ENCODE data around the gene EPG5.
A peak's percentile ranks its signal among the peaks of the same experiment; 100 is the strongest.

Gene EPG5

GRCh38 chr18:45967007-45967706 lies at the start of gene EPG5:
TSS of gene EPG5 (minus strand) at chr18:45967329. CDS start at chr18:45967239, 90 bp downstream.
- H3K27me3 Mint-ChIP-seq: no peaks in the 10 kb centered on the region
- peaks cover 21 to 30% of the 10 kb centered on the region in 2 donors for H3K4me1 Mint-ChIP-seq
- peak within 1 kb of the TSS; percentile 87 for H3K27ac Mint-ChIP-seq
- peak within 1 kb of the TSS; percentile 95 for H3K4me3 Mint-ChIP-seq
- ATAC-seq (replicated peaks) (peak; percentile 98), DNase-seq (peak; percentile 92)
- peaks cover 12 to 15% of the 10 kb centered on the region in 2 donors for H3K36me3 Mint-ChIP-seq
- H3K9me3 Mint-ChIP-seq: no peaks in the 10 kb centered on the region

GRCh38 chr18:46013484-46014189 lies 46.5 kb upstream of the EPG5 start:
- H3K36me3 Mint-ChIP-seq: peaks cover 10 to 25% of the 10 kb centered on the region in 2 donors
- ATAC-seq (replicated peaks) (peak; percentile 92), DNase-seq (no peak)
- H3K27me3 Mint-ChIP-seq: peaks cover 0 to 3% of the 10 kb centered on the region in 2 donors
- H3K4me3 Mint-ChIP-seq: peak overlapping the region in 1 of 2 donors; percentile 17
- peaks cover 29 to 63% of the 10 kb centered on the region in 2 donors for H3K4me1 Mint-ChIP-seq
- peak overlapping the region; percentile 67 for H3K27ac Mint-ChIP-seq
- H3K9me3 Mint-ChIP-seq: peaks cover 0 to 4% of the 10 kb centered on the region in 2 donors

GRCh38 chr18:46010676-46011075 lies 43.5 kb upstream of the EPG5 start:
- peaks cover 30 to 64% of the 10 kb centered on the region in 2 donors for H3K4me1 Mint-ChIP-seq
- H3K4me3 Mint-ChIP-seq: no peak overlapping the region
- peaks cover 0 to 2% of the 10 kb centered on the region in 2 donors for H3K9me3 Mint-ChIP-seq
- ATAC-seq (replicated peaks) (no peak), DNase-seq (no peak)
- no peak overlapping the region for H3K27ac Mint-ChIP-seq
- peaks cover 0 to 5% of the 10 kb centered on the region in 2 donors for H3K27me3 Mint-ChIP-seq
- peaks cover 12 to 32% of the 10 kb centered on the region in 2 donors for H3K36me3 Mint-ChIP-seq

- peak overlapping the region; percentile 4 for H3K27ac Mint-ChIP-seq
- no peak for DNase-seq
- peaks cover 12 to 29% of the 10 kb centered on the region in 2 donors for H3K36me3 Mint-ChIP-seq
- H3K9me3 Mint-ChIP-seq: peaks cover 0 to 2% of the 10 kb centered on the region in 2 donors
- peak overlapping the region in 1 of 2 donors; percentile 41 for H3K4me3 Mint-ChIP-seq
- ATAC-seq (replicated peaks): no peak
- H3K27me3 Mint-ChIP-seq: peaks cover 0 to 5% of the 10 kb centered on the region in 2 donors
- H3K4me1 Mint-ChIP-seq: peaks cover 28 to 60% of the 10 kb centered on the region in 2 donors
Measured at GRCh38 chr18:46010050-46010449, 42.9 kb upstream of the EPG5 start.

GRCh38 chr18:46009125-46009840 lies 42.2 kb upstream of the EPG5 start:
- DNase-seq (no peak), ATAC-seq (replicated peaks) (peak; percentile 29 to 35)
- Mint-ChIP-seq H3K27ac (no peak overlapping the region), H3K27me3 (peaks cover 0 to 5% of the 10 kb centered on the region in 2 donors), H3K4me3 (no peak overlapping the region), H3K9me3 (peaks cover 0 to 2% of the 10 kb centered on the region in 2 donors), H3K36me3 (peaks cover 15 to 27% of the 10 kb centered on the region in 2 donors), H3K4me1 (peaks cover 21 to 53% of the 10 kb centered on the region in 2 donors)

GRCh38 chr18:46008531-46008930 lies 41.4 kb upstream of the EPG5 start:
- peaks cover 0 to 2% of the 10 kb centered on the region in 2 donors for H3K9me3 Mint-ChIP-seq
- no peak overlapping the region for H3K4me3 Mint-ChIP-seq
- peaks cover 18 to 45% of the 10 kb centered on the region in 2 donors for H3K4me1 Mint-ChIP-seq
- ATAC-seq (replicated peaks) (no peak), DNase-seq (no peak)
- H3K27ac Mint-ChIP-seq: no peak overlapping the region
- H3K36me3 Mint-ChIP-seq: peaks cover 15 to 27% of the 10 kb centered on the region in 2 donors
- H3K27me3 Mint-ChIP-seq: peaks cover 0 to 5% of the 10 kb centered on the region in 2 donors

- no peak for ATAC-seq (replicated peaks)
- H3K36me3 Mint-ChIP-seq: peaks cover 23 to 36% of the 10 kb centered on the region in 2 donors
- no peak for DNase-seq
- H3K9me3 Mint-ChIP-seq: peaks cover 8 to 10% of the 10 kb centered on the region in 2 donors
- peaks cover 0 to 10% of the 10 kb centered on the region in 2 donors for H3K27me3 Mint-ChIP-seq
- peaks cover 16 to 35% of the 10 kb centered on the region in 2 donors for H3K4me1 Mint-ChIP-seq
- H3K4me3 Mint-ChIP-seq: no peak overlapping the region
- H3K27ac Mint-ChIP-seq: no peak overlapping the region
Measured at GRCh38 chr18:46007165-46007564, 40.0 kb upstream of the EPG5 start.

- Mint-ChIP-seq H3K27me3 (peaks cover 0 to 5% of the 10 kb centered on the region in 2 donors), H3K36me3 (peaks cover 21 to 31% of the 10 kb centered on the region in 2 donors), H3K9me3 (peaks cover 12 to 13% of the 10 kb centered on the region in 2 donors), H3K4me3 (no peak overlapping the region), H3K27ac (no peak overlapping the region), H3K4me1 (peaks cover 8 to 9% of the 10 kb centered on the region in 2 donors)
- DNase-seq (no peak), ATAC-seq (replicated peaks) (no peak)
Measured at GRCh38 chr18:46002934-46003333, 35.8 kb upstream of the EPG5 start.

- Mint-ChIP-seq H3K4me1 (peaks cover 10 to 11% of the 10 kb centered on the region in 2 donors), H3K4me3 (no peak overlapping the region), H3K36me3 (peaks cover 21 to 26% of the 10 kb centered on the region in 2 donors), H3K27me3 (peaks cover 0 to 5% of the 10 kb centered on the region in 2 donors), H3K9me3 (peaks cover 12 to 13% of the 10 kb centered on the region in 2 donors), H3K27ac (no peak overlapping the region)
- DNase-seq: no peak
- no peak for ATAC-seq (replicated peaks)
Measured at GRCh38 chr18:46001892-46002291, 34.8 kb upstream of the EPG5 start.

- ATAC-seq (replicated peaks) (no peak), DNase-seq (no peak)
- Mint-ChIP-seq H3K27ac (no peak overlapping the region), H3K4me3 (no peak overlapping the region), H3K27me3 (peaks cover 0 to 5% of the 10 kb centered on the region in 2 donors), H3K9me3 (peaks cover 12 to 13% of the 10 kb centered on the region in 2 donors), H3K4me1 (peaks cover 10 to 11% of the 10 kb centered on the region in 2 donors), H3K36me3 (peaks cover 24 to 30% of the 10 kb centered on the region in 2 donors)
Measured at GRCh38 chr18:46001074-46001473, 33.9 kb upstream of the EPG5 start.

GRCh38 chr18:45999536-45999935 lies 32.4 kb upstream of the EPG5 start:
- ATAC-seq (replicated peaks): no peak
- Mint-ChIP-seq H3K9me3 (peaks cover 12 to 13% of the 10 kb centered on the region in 2 donors), H3K4me1 (peaks cover 10 to 11% of the 10 kb centered on the region in 2 donors), H3K27me3 (peaks cover 0 to 5% of the 10 kb centered on the region in 2 donors), H3K27ac (no peak overlapping the region), H3K4me3 (no peak overlapping the region), H3K36me3 (peaks cover 24 to 36% of the 10 kb centered on the region in 2 donors)
- no peak for DNase-seq

- no peak for DNase-seq
- H3K4me3 Mint-ChIP-seq: no peak overlapping the region
- H3K27ac Mint-ChIP-seq: no peak overlapping the region
- peaks cover 12 to 13% of the 10 kb centered on the region in 2 donors for H3K9me3 Mint-ChIP-seq
- peaks cover 24 to 44% of the 10 kb centered on the region in 2 donors for H3K36me3 Mint-ChIP-seq
- peaks cover 10 to 11% of the 10 kb centered on the region in 2 donors for H3K4me1 Mint-ChIP-seq
- H3K27me3 Mint-ChIP-seq: peaks cover 0 to 5% of the 10 kb centered on the region in 2 donors
- ATAC-seq (replicated peaks): no peak
Measured at GRCh38 chr18:45998244-45998643, 31.1 kb upstream of the EPG5 start.

GRCh38 chr18:45997700-45998151 lies 30.6 kb upstream of the EPG5 start:
- Mint-ChIP-seq H3K36me3 (peaks cover 20 to 43% of the 10 kb centered on the region in 2 donors), H3K27me3 (peaks cover 0 to 3% of the 10 kb centered on the region in 2 donors), H3K4me1 (peaks cover 10 to 11% of the 10 kb centered on the region in 2 donors), H3K27ac (no peak overlapping the region), H3K9me3 (peaks cover 9 to 10% of the 10 kb centered on the region in 2 donors), H3K4me3 (no peak overlapping the region)
- DNase-seq: no peak
- peak; percentile 69 to 84 for ATAC-seq (replicated peaks)

- no peak overlapping the region for H3K27ac Mint-ChIP-seq
- peaks cover 10 to 11% of the 10 kb centered on the region in 2 donors for H3K4me1 Mint-ChIP-seq
- no peaks in the 10 kb centered on the region for H3K27me3 Mint-ChIP-seq
- peaks cover 15 to 36% of the 10 kb centered on the region in 2 donors for H3K36me3 Mint-ChIP-seq
- ATAC-seq (replicated peaks) (no peak), DNase-seq (no peak)
- no peaks in the 10 kb centered on the region for H3K9me3 Mint-ChIP-seq
- H3K4me3 Mint-ChIP-seq: no peak overlapping the region
Measured at GRCh38 chr18:45995461-45995860, 28.3 kb upstream of the EPG5 start.
